HCT116 (cell line): Measurements from ENCODE around the gene NEUROD6.

Experiments used
- CTCF ChIP-seq, 3 experiments: fragments of 200-600 bp in 1 of 3; sonication (generic) in 1 of 3; IDR thresholded peaks in 2 of 3; conservative IDR thresholded peaks in 1 of 3; 2 replicates each; pipeline ENCODE4 v1.5.1; 2012 to 2017; ENCODE audit warnings: low read depth in 2 of 3, low read length in 2 of 3, antibody characterized with exemption in 1 of 3, borderline replicate concordance in 1 of 3, control low read depth in 1 of 3, mild to moderate bottlenecking in 1 of 3, mixed read lengths in 1 of 3, mixed run types in 1 of 3, moderate library complexity in 1 of 3; ENCODE audit not compliant: insufficient read depth in 1 of 3
- EGR1 ChIP-seq: IDR thresholded peaks from 2 replicates; pipeline ENCODE4 v1.6.1; 2012; ENCODE audit warnings: low read depth
- EZH2 ChIP-seq: fragments of 200-600 bp; sonication (generic); IDR thresholded peaks from 2 replicates; pipeline ENCODE4 v1.6.1; 2017; ENCODE audit warnings: antibody characterized with exemption, mixed run types
- JUND ChIP-seq: IDR thresholded peaks from 2 replicates; pipeline ENCODE4 v1.6.1; 2012
- MAX ChIP-seq: IDR thresholded peaks from 2 replicates; pipeline ENCODE4 v1.6.1; 2012
- POLR2A ChIP-seq: IDR thresholded peaks from 2 replicates; pipeline ENCODE4 v1.7.0; 2011; ENCODE audit warnings: borderline replicate concordance; ENCODE audit not compliant: insufficient read depth, insufficient read length; ENCODE audit errors: extremely low read depth
- RAD21 ChIP-seq: IDR thresholded peaks from 2 replicates; pipeline ENCODE4 v1.6.1; 2012; ENCODE audit warnings: low read depth, mild to moderate bottlenecking
- REST ChIP-seq: IDR thresholded peaks from 2 replicates; pipeline ENCODE4 v1.6.1; 2012; ENCODE audit warnings: low read depth
- SIN3A ChIP-seq: IDR thresholded peaks from 2 replicates; pipeline ENCODE4 v1.6.1; 2012; ENCODE audit warnings: low read depth
- TCF7L2 ChIP-seq: IDR thresholded peaks from 2 replicates; pipeline ENCODE4 v1.7.0; 2011; ENCODE audit warnings: borderline replicate concordance, inconsistent platforms; ENCODE audit not compliant: insufficient read depth, insufficient read length; ENCODE audit errors: extremely low read depth
- ZBTB33 ChIP-seq: IDR thresholded peaks from 2 replicates; pipeline ENCODE4 v1.6.1; 2011; ENCODE audit warnings: mild to moderate bottlenecking, low read length, moderate library complexity; ENCODE audit not compliant: insufficient replicate concordance; ENCODE audit errors: extremely low read depth
- ZNF274 ChIP-seq: fragments of 200-500 bp; sonication (Bioruptor generic); IDR thresholded peaks from 2 replicates; pipeline ENCODE4 v1.6.1; 2014; ENCODE audit warnings: mild to moderate bottlenecking, low read depth, low read length, inconsistent platforms

- no peak for TF ChIP-seq REST
- no peak for TF ChIP-seq CTCF (IDR thresholded peaks at IDR 0.05 in 2 of 3, conservative IDR thresholded peaks at IDR 0.05 in 1 of 3; ENCODE audit: borderline replicate concordance in 1 of 3, insufficient read depth in 1 of 3, low read depth in 2 of 3, low read length in 2 of 3)
- TF ChIP-seq JUND = no peak
- TF ChIP-seq POLR2A = no peak
- TF ChIP-seq TCF7L2 = no peak
- TF ChIP-seq ZBTB33 = no peak
- no peak for TF ChIP-seq EZH2
- TF ChIP-seq MAX = no peak
- TF ChIP-seq EGR1 = no peak
- no peak for TF ChIP-seq SIN3A
- no peak for TF ChIP-seq RAD21
- TF ChIP-seq ZNF274 = no peak
Observed at GRCh38 chr7:31340603-31341002, at the start of gene NEUROD6.
